Vagina (tissue), 2 donors: ENCODE data around the gene GNPTG. TPM values are rescaled to one million over a fixed set of nuclear protein-coding genes. Genes with fewer than 3 reads are reported as not detected.

ENCODE experiments used
- DNase-seq, 2 donors: peaks; one replicate each; pipeline ENCODE4 v3.0.0-alpha.2; 2017; ENCODE audit errors: extremely low spot score in 2 of 2
- H3K27ac ChIP-seq: fragments of 200-600 bp; sonication (generic); one replicate; pipeline ENCODE4 v1.5.1; 2019
- H3K27me3 ChIP-seq: fragments of 200-600 bp; sonication (generic); one replicate; pipeline ENCODE4 v1.5.1; 2019
- H3K36me3 ChIP-seq, 2 donors: fragments of 200-600 bp; sonication (generic); one replicate each; pipeline ENCODE4 v1.5.1; 2017 to 2019
- H3K4me1 ChIP-seq: fragments of 200-600 bp; sonication (generic); one replicate; pipeline ENCODE4 v1.5.1; 2019
- H3K4me3 ChIP-seq, 2 donors: fragments of 200-600 bp; sonication (generic); 1 replicate in 1 of 2; 2 replicates in 1 of 2; pipeline ENCODE4 v1.5.1; 2016 to 2019
- H3K9me3 ChIP-seq: fragments of 200-600 bp; sonication (generic); one replicate; pipeline ENCODE4 v1.5.1; 2019
- CTCF ChIP-seq, 3 experiments: fragments of 450-650 bp in 2 of 3; fragments of 200-600 bp in 1 of 3; sonication (generic) in 1 of 3; IDR thresholded peaks; one replicate each; pipeline ENCODE4 v1.5.1; 2017 to 2019; ENCODE audit warnings: antibody characterized with exemption in 3 of 3, mild to moderate bottlenecking in 2 of 3, moderate library complexity in 2 of 3
- POLR2A ChIP-seq, 2 donors: fragments of 450-650 bp; IDR thresholded peaks; one replicate each; pipeline ENCODE4 v1.6.1; 2017; ENCODE audit warnings: antibody characterized with exemption in 2 of 2, mild to moderate bottlenecking in 2 of 2, moderate library complexity in 2 of 2
- POLR2AphosphoS5 ChIP-seq, 2 donors: sonication (generic); formaldehyde crosslinking; IDR thresholded peaks; one replicate each; pipeline ENCODE4 v1.9.0; 2017; ENCODE audit warnings: antibody characterized with exemption in 2 of 2, mild to moderate bottlenecking in 2 of 2, low read depth in 1 of 2; ENCODE audit not compliant: insufficient read depth in 1 of 2
- intact Hi-C: fragments of 100-400 bp; cut with DNase I; formaldehyde crosslinking; loops from one replicate; pipeline ENCODE4 v1.15.1; 2023
- total RNA-seq: library from RNA; depleted of rRNA; stranded (reverse); fragments of >200 nt; gene quantifications from one replicate; pipeline ENCODE4 v1.2.3, GENCODE V29; 2016

Gene GNPTG
- total RNA-seq, 1 donor from 2014 or later = 63.3 TPM

- DNase-seq = no peak
- TF ChIP-seq POLR2A (IDR thresholded peaks at IDR 0.05) = no peak
- no peak for TF ChIP-seq POLR2AphosphoS5 (IDR thresholded peaks at IDR 0.05; ENCODE audit: insufficient read depth in 1 of 2, low read depth in 1 of 2)
- no peak for TF ChIP-seq CTCF (IDR thresholded peaks at IDR 0.05)
- H3K36me3 ChIP-seq = peaks cover 0 to 43% of the 10 kb centered on the region in 2 donors
- H3K27me3 ChIP-seq = no peaks in the 10 kb centered on the region
- H3K4me3 ChIP-seq = peak overlapping the region; percentile 81 to 92
- peaks cover 59% of the 10 kb centered on the region for H3K4me1 ChIP-seq
- H3K9me3 ChIP-seq = no peaks in the 10 kb centered on the region
- intact Hi-C loops = no loop called here
- peak overlapping the region; percentile 96 for H3K27ac ChIP-seq
Measured at GRCh38 chr16:1311738-1312466, 39.8 kb upstream of the GNPTG start.

- TF ChIP-seq CTCF (IDR thresholded peaks at IDR 0.05) (no peak), POLR2AphosphoS5 (IDR thresholded peaks at IDR 0.05; ENCODE audit: insufficient read depth in 1 of 2, low read depth in 1 of 2) (no peak), POLR2A (IDR thresholded peaks at IDR 0.05) (no peak)
- Histone ChIP-seq H3K36me3 (peaks cover 0 to 46% of the 10 kb centered on the region in 2 donors), H3K4me3 (peak overlapping the region; percentile 81 to 92), H3K4me1 (peaks cover 59% of the 10 kb centered on the region), H3K27me3 (no peaks in the 10 kb centered on the region), H3K27ac (no peak overlapping the region), H3K9me3 (no peaks in the 10 kb centered on the region)
- DNase-seq = no peak
- intact Hi-C loops = no loop called here
Measured at GRCh38 chr16:1312467-1312816, 39.3 kb upstream of the GNPTG start.

GRCh38 chr16:1312903-1313302 lies 38.8 kb upstream of the GNPTG start:
- DNase-seq = no peak
- Histone ChIP-seq H3K27ac (no peak overlapping the region), H3K9me3 (no peaks in the 10 kb centered on the region), H3K36me3 (peaks cover 0 to 51% of the 10 kb centered on the region in 2 donors), H3K27me3 (no peaks in the 10 kb centered on the region), H3K4me1 (peaks cover 58% of the 10 kb centered on the region), H3K4me3 (no peak overlapping the region)
- TF ChIP-seq CTCF (IDR thresholded peaks at IDR 0.05) (no peak), POLR2A (IDR thresholded peaks at IDR 0.05) (no peak)
- intact Hi-C loops = no loop called here

GRCh38 chr16:1313721-1314369 lies 37.9 kb upstream of the GNPTG start:
- H3K4me3 ChIP-seq = no peak overlapping the region
- H3K27ac ChIP-seq = no peak overlapping the region
- H3K9me3 ChIP-seq = no peaks in the 10 kb centered on the region
- intact Hi-C loops = no loop called here
- H3K4me1 ChIP-seq = peaks cover 53% of the 10 kb centered on the region
- H3K27me3 ChIP-seq = no peaks in the 10 kb centered on the region
- TF ChIP-seq CTCF (IDR thresholded peaks at IDR 0.05) (no peak), POLR2AphosphoS5 (IDR thresholded peaks at IDR 0.05; ENCODE audit: insufficient read depth in 1 of 2, low read depth in 1 of 2) (no peak), POLR2A (IDR thresholded peaks at IDR 0.05) (no peak)
- peaks cover 0 to 60% of the 10 kb centered on the region in 2 donors for H3K36me3 ChIP-seq
- DNase-seq = no peak
